ENCODE results near the gene PLBD2. TPM values are rescaled to one million over a fixed set of nuclear protein-coding genes. Genes with fewer than 3 reads are reported as not detected.

PLBD2 gene
- total and polyA plus RNA-seq, 10 of the 15 experiments (the other 5 are each of a cell fraction or from before 2014, with no cell fraction given) = 1.4 to 16.6 (median 5.9) TPM

- DNase-seq (ENCODE audit: low read depth, low spot score) (no peak), FAIRE-seq (peak; percentile 86), ATAC-seq (peak; percentile 98)
- no peaks in the 10 kb centered on the region for H3K27me3 ChIP-seq (replicated peaks in 1 of 2; ENCODE audit: control insufficient read depth in 2 of 2, insufficient read depth in 2 of 2, low read length in 1 of 2)
- intact Hi-C loops (cut with micrococcal nuclease; ENCODE audit: unreplicated experiment) = loop anchor here (2.0 kb wide), 1 partner anchor 24 kb away; the partner anchor contains the start of gene PLBD2
- ChIA-PET SMC1A (ENCODE audit: uncharacterized antibody, unreplicated experiment) (interaction anchor here (0.6 to 1.5 kb wide), 13 partner anchors 8 to 149 kb away, joined by 3 to 8 read pairs (median 3); partner anchors contain the start of gene PLBD2), CTCF (interaction anchor here (0.6 to 1.6 kb wide), 7 partner anchors 9 to 161 kb away, joined by 3 to 6 read pairs (median 3); partner anchors contain the start of gene PLBD2), RAD21 (ENCODE audit: unreplicated experiment) (interaction anchor here (0.5 to 1.2 kb wide), 5 partner anchors 8 to 148 kb away, joined by 3 to 5 read pairs (median 3); no protein-coding TSS in a partner anchor), POLR2A (interaction anchor here (0.6 to 1.2 kb wide), 12 partner anchors 8 to 1645 kb away, joined by 4 to 9 read pairs (median 6); partner anchors contain the start of gene TPCN1)
- H3K4me3 ChIP-seq = peak within 1 kb of the TSS; percentile 74
- H3K9me3 ChIP-seq (replicated peaks; ENCODE audit: control insufficient read depth, insufficient read depth, low read length) = no peaks in the 10 kb centered on the region
- H3K4me2 ChIP-seq (ENCODE audit: control insufficient read depth, insufficient read depth) = peak within 1 kb of the TSS; percentile 96
- BruUV-seq (replicated peaks) = no TSS peak
- peak within 1 kb of the TSS; percentile 22; the same call in 1 of the 2 replicates for H3K27ac ChIP-seq (ENCODE audit: control insufficient read depth, insufficient read depth)
- H3K79me2 ChIP-seq (ENCODE audit: control insufficient read depth, insufficient read depth, low read length) = no peaks in the 10 kb centered on the region; the same call in 1 of the 2 replicates
- H3K36me3 ChIP-seq (ENCODE audit: control insufficient read depth in 2 of 2, insufficient read depth in 2 of 2, low read length in 1 of 2) = no peaks in the 10 kb centered on the region; a peak in 1 of 4 replicates
- peak within 1 kb of the TSS; percentile 74 for H3K9ac ChIP-seq (ENCODE audit: control insufficient read depth, insufficient read depth, low read length)
- no peaks in the 10 kb centered on the region for H4K20me1 ChIP-seq (ENCODE audit: control insufficient read depth, insufficient read depth)
- WGBS (ENCODE audit: insufficient coverage, insufficient replicate concordance, low lambda C conversion rate, missing lambda C conversion rate) = 1% methylated on average over 50 of the region's 62 CpGs
- H2AFZ ChIP-seq (ENCODE audit: control insufficient read depth, low read depth, low read length) = peak within 1 kb of the TSS; percentile 87
- H3K4me1 ChIP-seq (ENCODE audit: control insufficient read depth, insufficient read depth, low read length) = no peaks in the 10 kb centered on the region
- in situ Hi-C loops (cut with MboI) = no loop called here
- TF ChIP-seq FOXK2 (IDR thresholded peaks at IDR 0.05) = no peak
- peak; percentile 76 for TF ChIP-seq IKZF1 (conservative IDR thresholded peaks at IDR 0.05)
- TF ChIP-seq NR2F1 (conservative IDR thresholded peaks at IDR 0.05) = 0 out of 2 replicates have a peak, but pooled peaks have one; percentile 35
- TF ChIP-seq BRCA1 (IDR thresholded peaks at IDR 0.05; ENCODE audit: low read depth, low read length) = no peak
- peak in 1 of 2 experiments; percentile 44; a peak in 1 of 4 replicates for TF ChIP-seq BHLHE40 (IDR thresholded peaks at IDR 0.05; ENCODE audit: borderline replicate concordance in 1 of 2, low read depth in 2 of 2, low read length in 1 of 2)
- no peak for TF ChIP-seq PML (IDR thresholded peaks at IDR 0.05; ENCODE audit: low read length)
- TF ChIP-seq ATF2 (IDR thresholded peaks at IDR 0.05; ENCODE audit: low read length) = no peak
- TF ChIP-seq IKZF2 (IDR thresholded peaks at IDR 0.05) = peak in 1 of 2 experiments; percentile 4; a peak in 1 of 4 replicates
- 0 out of 2 replicates have a peak, but pooled peaks have one; percentile 11 for TF ChIP-seq SMARCA5 (IDR thresholded peaks at IDR 0.05)
- TF ChIP-seq, protein P1, sequence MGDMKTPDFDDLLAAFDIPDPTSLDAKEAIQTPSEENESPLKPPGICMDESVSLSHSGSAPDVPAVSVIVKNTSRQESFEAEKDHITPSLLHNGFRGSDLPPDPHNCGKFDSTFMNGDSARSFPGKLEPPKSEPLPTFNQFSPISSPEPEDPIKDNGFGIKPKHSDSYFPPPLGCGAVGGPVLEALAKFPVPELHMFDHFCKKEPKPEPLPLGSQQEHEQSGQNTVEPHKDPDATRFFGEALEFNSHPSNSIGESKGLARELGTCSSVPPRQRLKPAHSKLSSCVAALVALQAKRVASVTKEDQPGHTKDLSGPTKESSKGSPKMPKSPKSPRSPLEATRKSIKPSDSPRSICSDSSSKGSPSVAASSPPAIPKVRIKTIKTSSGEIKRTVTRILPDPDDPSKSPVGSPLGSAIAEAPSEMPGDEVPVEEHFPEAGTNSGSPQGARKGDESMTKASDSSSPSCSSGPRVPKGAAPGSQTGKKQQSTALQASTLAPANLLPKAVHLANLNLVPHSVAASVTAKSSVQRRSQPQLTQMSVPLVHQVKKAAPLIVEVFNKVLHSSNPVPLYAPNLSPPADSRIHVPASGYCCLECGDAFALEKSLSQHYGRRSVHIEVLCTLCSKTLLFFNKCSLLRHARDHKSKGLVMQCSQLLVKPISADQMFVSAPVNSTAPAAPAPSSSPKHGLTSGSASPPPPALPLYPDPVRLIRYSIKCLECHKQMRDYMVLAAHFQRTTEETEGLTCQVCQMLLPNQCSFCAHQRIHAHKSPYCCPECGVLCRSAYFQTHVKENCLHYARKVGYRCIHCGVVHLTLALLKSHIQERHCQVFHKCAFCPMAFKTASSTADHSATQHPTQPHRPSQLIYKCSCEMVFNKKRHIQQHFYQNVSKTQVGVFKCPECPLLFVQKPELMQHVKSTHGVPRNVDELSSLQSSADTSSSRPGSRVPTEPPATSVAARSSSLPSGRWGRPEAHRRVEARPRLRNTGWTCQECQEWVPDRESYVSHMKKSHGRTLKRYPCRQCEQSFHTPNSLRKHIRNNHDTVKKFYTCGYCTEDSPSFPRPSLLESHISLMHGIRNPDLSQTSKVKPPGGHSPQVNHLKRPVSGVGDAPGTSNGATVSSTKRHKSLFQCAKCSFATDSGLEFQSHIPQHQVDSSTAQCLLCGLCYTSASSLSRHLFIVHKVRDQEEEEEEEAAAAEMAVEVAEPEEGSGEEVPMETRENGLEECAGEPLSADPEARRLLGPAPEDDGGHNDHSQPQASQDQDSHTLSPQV (IDR thresholded peaks at IDR 0.05) = no peak
- peak; percentile 71; the same call in 1 of the 2 replicates for TF ChIP-seq LARP7 (IDR thresholded peaks at IDR 0.05)
- TF ChIP-seq TCF3 (IDR thresholded peaks at IDR 0.05; ENCODE audit: borderline replicate concordance, insufficient read depth, low read depth, low read length) = 0 out of 2 replicates have a peak, but pooled peaks have one; percentile 38
- TF ChIP-seq GATAD2B (conservative IDR thresholded peaks at IDR 0.05; ENCODE audit: low read depth) = 0 out of 2 replicates have a peak, but pooled peaks have one; percentile 70
- TF ChIP-seq SP1 (IDR thresholded peaks at IDR 0.05; ENCODE audit: low read depth, low read length) = peak; percentile 72
- no peak for TF ChIP-seq BCL3 (IDR thresholded peaks at IDR 0.05; ENCODE audit: borderline replicate concordance, insufficient read depth, low read depth, low read length, poor library complexity, severe bottlenecking)
- TF ChIP-seq ZNF207 (IDR thresholded peaks at IDR 0.05; ENCODE audit: borderline replicate concordance) = no peak
Measured at GRCh38 chr12:113334786-113335539, 23.4 kb upstream of the PLBD2 start, which contains the start of gene SLC8B1. Gene SLC8B1, minus strand, starts transcription at chr12:113335109. Its CDS starts 2,231 bp downstream, at chr12:113332878.

All from GM12878 (cell line).